Measurements from ENCODE around the gene XAGE3. TPM values are rescaled to one million over a fixed set of nuclear protein-coding genes. Genes with fewer than 3 reads are reported as not detected.
A peak's percentile ranks its signal among the peaks of the same experiment; 100 is the strongest.
"Not testable (repeated sequence)": the region's sequence is repeated elsewhere in the genome, so short reads cannot be mapped to it uniquely, and the experiment has no call there.

XAGE3 gene
- total RNA-seq (2022) (3.9 and 11.6 TPM in 2 replicates), Bru-seq, nascent RNA (percentile 47 among the genes with signal in this experiment), BruChase-seq, experiment 1, labeled RNA remaining after a 2-hour chase (percentile 37 among the genes with signal in this experiment), BruChase-seq, experiment 2, labeled RNA remaining after a 6-hour chase (percentile 44 among the genes with signal in this experiment)
- long read RNA-seq, transcript XAGE3-201 (5 exons, 497 nt): major isoform, 10 of 11 reads
- long read RNA-seq, partial matches to known transcripts: 1 of 11 reads
- long read RNA-seq, other reads (novel, unspliced or antisense): 0 of 11 reads

DNA sequence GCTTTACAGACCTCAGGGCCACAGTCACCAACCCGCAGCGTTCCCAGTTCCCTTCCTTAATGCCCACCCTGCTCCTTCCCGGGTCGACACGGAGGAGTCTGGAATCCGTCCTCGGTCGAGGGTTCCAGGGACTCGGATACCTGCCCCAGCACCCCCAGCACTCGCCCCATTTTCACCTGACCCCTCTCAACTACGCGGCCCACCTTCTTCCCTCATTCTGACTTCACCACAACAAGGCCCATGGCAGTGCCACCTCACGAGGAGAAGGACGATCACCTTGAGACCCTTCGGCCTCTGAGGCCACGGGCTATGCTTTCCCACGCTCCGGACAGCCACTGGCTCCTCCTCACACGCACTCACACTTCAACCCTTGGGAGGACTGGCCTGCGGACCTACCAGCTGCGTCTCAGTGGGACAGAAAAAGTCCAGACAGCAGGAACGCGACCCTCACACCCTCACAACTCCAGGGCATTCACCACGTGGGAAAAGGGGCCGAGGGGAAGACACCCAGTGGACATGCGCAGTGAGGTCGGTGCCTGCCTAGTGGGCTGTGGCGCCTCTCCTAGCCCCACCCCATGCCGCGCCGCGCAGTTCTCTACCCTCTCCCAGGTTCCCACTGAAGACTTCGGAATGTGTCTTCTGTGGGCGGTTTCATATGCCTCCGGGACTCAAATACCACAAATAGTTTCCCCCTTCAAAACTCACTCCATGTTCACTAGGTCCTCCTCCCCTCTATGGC, at the start of gene XAGE3:
XAGE3 (minus strand) TSS at position 474 of the 739 bp plus-strand sequence. CDS start 950 bp downstream, outside the sequence.
- no peaks in the 10 kb centered on the region for H3K4me1 ChIP-seq
- no peaks in the 10 kb centered on the region for H3K9me3 ChIP-seq
- BruUV-seq (replicated peaks): no TSS peak
- no peak within 1 kb of the TSS for H3K4me3 ChIP-seq (ENCODE audit: low read depth, low read length)
- Mint-ChIP-seq H3K27me3 (ENCODE audit: insufficient read depth, unreplicated experiment) (no peaks in the 10 kb centered on the region), H3K4me3 (ENCODE audit: unreplicated experiment) (peak within 1 kb of the TSS; percentile 69), H3K4me1 (ENCODE audit: low read depth, unreplicated experiment) (no peaks in the 10 kb centered on the region), H3K36me3 (ENCODE audit: insufficient read depth, unreplicated experiment) (no peaks in the 10 kb centered on the region), H3K27ac (ENCODE audit: unreplicated experiment) (peak within 1 kb of the TSS; percentile 85), H3K9me3 (ENCODE audit: unreplicated experiment) (no peaks in the 10 kb centered on the region)
- POLR2A ChIA-PET: no interaction called here
- H3K27me3 ChIP-seq (replicated peaks; ENCODE audit: control insufficient read depth, insufficient read depth, low read length): no peaks in the 10 kb centered on the region
- intact Hi-C loops (cut with micrococcal nuclease; ENCODE audit: unreplicated experiment): no loop called here
- TF ChIP-seq CTCF (IDR thresholded peaks at IDR 0.05; ENCODE audit: insufficient read depth in 1 of 2, low read depth in 1 of 2, low read length in 1 of 2, severe bottlenecking in 1 of 2, unreplicated experiment in 1 of 2): no peak
- no peaks in the 10 kb centered on the region for H3K36me3 ChIP-seq (ENCODE audit: control insufficient read depth, insufficient read depth, low read length)
- CTCF ChIA-PET: no interaction called here
- peak in 1 of 2 experiments; percentile 38 for DNase-seq

- H3K27ac Mint-ChIP-seq (ENCODE audit: unreplicated experiment); CTCF ChIA-PET; POLR2A ChIA-PET; H3K4me3 Mint-ChIP-seq (ENCODE audit: unreplicated experiment); H3K4me1 ChIP-seq; H3K27me3 ChIP-seq (replicated peaks; ENCODE audit: control insufficient read depth, insufficient read depth, low read length); H3K9me3 Mint-ChIP-seq (ENCODE audit: unreplicated experiment); DNase-seq; H3K9me3 ChIP-seq; intact Hi-C loops (cut with micrococcal nuclease; ENCODE audit: unreplicated experiment); H3K36me3 ChIP-seq (ENCODE audit: control insufficient read depth, insufficient read depth, low read length); H3K36me3 Mint-ChIP-seq (ENCODE audit: insufficient read depth, unreplicated experiment); H3K4me3 ChIP-seq (ENCODE audit: low read depth, low read length); H3K4me1 Mint-ChIP-seq (ENCODE audit: low read depth, unreplicated experiment); BruUV-seq (replicated peaks); H3K27me3 Mint-ChIP-seq (ENCODE audit: insufficient read depth, unreplicated experiment): not testable (repeated sequence)
These were observed 46.8 kb upstream of the XAGE3 start for GRCh38 chrX:52914704-52915103.

DNA sequence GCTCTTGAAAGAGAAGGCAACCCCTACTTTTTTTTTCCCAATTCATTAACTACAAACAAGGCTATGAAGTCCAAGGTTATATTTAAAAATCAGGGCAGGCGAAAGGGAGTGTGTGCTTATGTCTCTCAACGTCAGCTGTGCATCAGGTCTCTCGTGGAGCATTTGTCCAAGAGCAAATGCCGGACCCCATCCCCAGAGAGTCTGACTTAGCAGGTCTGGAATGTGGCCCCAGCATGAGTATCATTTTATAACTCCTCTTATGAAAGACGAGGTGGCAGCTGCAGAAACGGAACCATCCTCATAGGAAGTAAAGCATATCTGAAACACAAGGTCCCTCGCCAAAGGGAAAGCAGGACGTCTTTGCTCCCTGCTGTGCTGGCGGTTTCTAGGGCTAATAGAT, 45.8 kb upstream of the XAGE3 start:
- H3K27me3 ChIP-seq (replicated peaks; ENCODE audit: control insufficient read depth, insufficient read depth, low read length); H3K4me1 Mint-ChIP-seq (ENCODE audit: low read depth, unreplicated experiment); H3K4me3 ChIP-seq (ENCODE audit: low read depth, low read length); H3K9me3 ChIP-seq; H3K9me3 Mint-ChIP-seq (ENCODE audit: unreplicated experiment); intact Hi-C loops (cut with micrococcal nuclease; ENCODE audit: unreplicated experiment); H3K27ac Mint-ChIP-seq (ENCODE audit: unreplicated experiment); POLR2A ChIA-PET; H3K36me3 ChIP-seq (ENCODE audit: control insufficient read depth, insufficient read depth, low read length); H3K36me3 Mint-ChIP-seq (ENCODE audit: insufficient read depth, unreplicated experiment); CTCF ChIA-PET; H3K4me3 Mint-ChIP-seq (ENCODE audit: unreplicated experiment); BruUV-seq (replicated peaks); H3K27me3 Mint-ChIP-seq (ENCODE audit: insufficient read depth, unreplicated experiment); DNase-seq; H3K4me1 ChIP-seq: not testable (repeated sequence)

DNA sequence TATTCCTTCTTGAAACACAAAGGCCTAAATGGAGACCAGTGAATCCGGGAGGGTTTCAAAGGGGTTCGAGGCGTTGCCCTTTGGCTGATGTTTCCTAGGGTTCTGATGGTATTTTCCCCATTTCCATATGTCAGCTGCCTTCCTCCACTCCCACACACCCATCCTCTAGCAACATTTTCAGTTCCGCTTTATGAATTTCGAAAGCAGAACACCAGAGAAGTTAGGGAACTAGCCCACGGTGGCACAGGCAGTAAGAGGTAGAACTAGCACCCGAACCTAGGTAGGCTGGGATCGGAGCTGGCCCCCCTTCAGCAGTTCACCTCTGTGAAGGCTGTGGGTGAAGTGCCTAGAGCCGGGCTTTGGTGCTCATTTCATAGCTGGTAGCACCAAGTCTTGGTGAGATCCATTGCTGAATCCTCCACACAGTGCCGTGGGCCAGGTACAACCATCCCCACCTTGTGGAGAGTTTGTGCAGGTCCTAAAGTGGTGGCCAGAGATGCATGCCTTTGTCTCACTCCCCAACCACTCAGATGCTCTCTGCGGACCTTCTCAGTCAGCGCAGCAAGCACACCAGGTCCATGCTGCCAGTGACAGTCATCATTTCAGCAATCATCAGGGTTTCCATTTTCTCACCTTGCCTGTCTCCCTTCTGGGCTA, 41.6 kb upstream of the XAGE3 start:
- H3K27me3 ChIP-seq (replicated peaks; ENCODE audit: control insufficient read depth, insufficient read depth, low read length); H3K4me1 Mint-ChIP-seq (ENCODE audit: low read depth, unreplicated experiment); DNase-seq; H3K4me1 ChIP-seq; H3K9me3 Mint-ChIP-seq (ENCODE audit: unreplicated experiment); H3K9me3 ChIP-seq; BruUV-seq (replicated peaks); H3K4me3 Mint-ChIP-seq (ENCODE audit: unreplicated experiment); intact Hi-C loops (cut with micrococcal nuclease; ENCODE audit: unreplicated experiment); CTCF ChIA-PET; H3K27ac Mint-ChIP-seq (ENCODE audit: unreplicated experiment); H3K36me3 ChIP-seq (ENCODE audit: control insufficient read depth, insufficient read depth, low read length); H3K27me3 Mint-ChIP-seq (ENCODE audit: insufficient read depth, unreplicated experiment); H3K36me3 Mint-ChIP-seq (ENCODE audit: insufficient read depth, unreplicated experiment); POLR2A ChIA-PET; H3K4me3 ChIP-seq (ENCODE audit: low read depth, low read length): not testable (repeated sequence)

DNA sequence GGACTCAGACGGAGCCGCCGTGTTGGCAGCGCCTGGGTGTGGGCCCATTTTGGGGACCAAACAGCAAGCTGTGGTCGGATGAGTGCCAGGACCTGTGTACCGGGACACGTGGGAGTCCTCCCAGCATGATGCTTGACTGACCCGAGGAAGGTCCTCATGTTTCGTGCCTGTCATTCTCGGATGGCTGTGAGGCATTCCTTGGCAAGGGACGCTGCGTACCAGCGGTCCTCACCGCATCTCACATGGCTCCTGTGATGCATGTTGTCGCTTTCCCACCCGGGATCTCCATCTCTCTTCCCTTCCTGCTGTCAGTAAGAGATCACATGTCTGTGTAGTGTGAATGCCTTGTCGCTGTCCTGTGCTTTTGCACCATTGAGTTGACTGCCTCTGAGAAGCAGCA, 40.0 kb upstream of the XAGE3 start:
- H3K4me1 ChIP-seq; POLR2A ChIA-PET; BruUV-seq (replicated peaks); H3K9me3 ChIP-seq; intact Hi-C loops (cut with micrococcal nuclease; ENCODE audit: unreplicated experiment); H3K9me3 Mint-ChIP-seq (ENCODE audit: unreplicated experiment); CTCF ChIA-PET; H3K4me3 ChIP-seq (ENCODE audit: low read depth, low read length); H3K36me3 ChIP-seq (ENCODE audit: control insufficient read depth, insufficient read depth, low read length); H3K27me3 Mint-ChIP-seq (ENCODE audit: insufficient read depth, unreplicated experiment); H3K4me1 Mint-ChIP-seq (ENCODE audit: low read depth, unreplicated experiment); H3K27ac Mint-ChIP-seq (ENCODE audit: unreplicated experiment); DNase-seq; H3K27me3 ChIP-seq (replicated peaks; ENCODE audit: control insufficient read depth, insufficient read depth, low read length); H3K36me3 Mint-ChIP-seq (ENCODE audit: insufficient read depth, unreplicated experiment); H3K4me3 Mint-ChIP-seq (ENCODE audit: unreplicated experiment): not testable (repeated sequence)

GRCh38 chrX:52907137-52907536, 39.3 kb upstream of the XAGE3 start:
- BruUV-seq (replicated peaks); POLR2A ChIA-PET: not testable (repeated sequence)

More at GRCh38 chrX:52907137-52907536, 39.3 kb upstream of the XAGE3 start:
- H3K4me3 Mint-ChIP-seq (ENCODE audit: unreplicated experiment); intact Hi-C loops (cut with micrococcal nuclease; ENCODE audit: unreplicated experiment); H3K36me3 Mint-ChIP-seq (ENCODE audit: insufficient read depth, unreplicated experiment); DNase-seq; H3K4me3 ChIP-seq (ENCODE audit: low read depth, low read length); H3K9me3 Mint-ChIP-seq (ENCODE audit: unreplicated experiment); H3K36me3 ChIP-seq (ENCODE audit: control insufficient read depth, insufficient read depth, low read length); CTCF ChIA-PET; H3K4me1 ChIP-seq; H3K4me1 Mint-ChIP-seq (ENCODE audit: low read depth, unreplicated experiment); H3K27me3 Mint-ChIP-seq (ENCODE audit: insufficient read depth, unreplicated experiment); H3K27me3 ChIP-seq (replicated peaks; ENCODE audit: control insufficient read depth, insufficient read depth, low read length); H3K9me3 ChIP-seq; H3K27ac Mint-ChIP-seq (ENCODE audit: unreplicated experiment): not testable (repeated sequence)
